Fibroblast of villous mesenchyme (primary cell): ENCODE results near the gene ANKRD11. TPM values are rescaled to one million over a fixed set of nuclear protein-coding genes. Genes with fewer than 3 reads are reported as not detected.

Experiments used
- DNase-seq: peaks from one replicate; pipeline ENCODE4 v3.0.0-alpha.2; 2010; ENCODE audit warnings: low read depth
- H3K4me3 ChIP-seq: 2 replicates; pipeline ENCODE4 v1.5.1; 2011; ENCODE audit warnings: low read depth, mild to moderate bottlenecking, low read length
- total RNA-seq: library from RNA; depleted of rRNA; stranded (reverse); fragments of >200 nt; gene quantifications from 2 replicates; pipeline ENCODE4 v1.2.3, GENCODE V29; 2012
- TF ChIP-seq, protein P1 (sequence below): IDR thresholded peaks from 2 replicates; pipeline ENCODE4 v1.5.1; 2012; ENCODE audit warnings: low read depth, mild to moderate bottlenecking, low read length; ENCODE audit not compliant: insufficient read depth

The ANKRD11 gene
- total RNA-seq, 1 donor, result 69.5 TPM

DNA sequence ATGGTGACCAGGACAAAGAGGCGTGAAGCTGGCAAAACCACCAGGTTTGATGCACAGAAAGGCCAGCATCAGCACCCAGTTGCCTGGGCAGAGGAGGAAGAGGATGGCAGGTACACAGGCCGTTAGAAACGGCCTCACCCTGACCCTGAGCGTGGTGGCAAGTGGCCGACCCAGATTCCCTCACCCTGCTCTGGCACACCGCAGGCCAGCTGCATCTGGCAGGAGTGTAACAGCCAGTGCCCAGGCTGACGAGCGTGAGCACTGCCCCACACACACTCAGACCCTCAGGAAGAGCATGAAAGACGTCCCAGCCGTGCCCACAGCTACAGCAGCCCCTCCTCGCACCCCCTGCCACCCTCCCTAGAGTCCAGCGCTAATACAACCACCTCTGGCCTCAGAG lies 82.0 kb downstream of the ANKRD11 start:
- TF ChIP-seq, protein P1, sequence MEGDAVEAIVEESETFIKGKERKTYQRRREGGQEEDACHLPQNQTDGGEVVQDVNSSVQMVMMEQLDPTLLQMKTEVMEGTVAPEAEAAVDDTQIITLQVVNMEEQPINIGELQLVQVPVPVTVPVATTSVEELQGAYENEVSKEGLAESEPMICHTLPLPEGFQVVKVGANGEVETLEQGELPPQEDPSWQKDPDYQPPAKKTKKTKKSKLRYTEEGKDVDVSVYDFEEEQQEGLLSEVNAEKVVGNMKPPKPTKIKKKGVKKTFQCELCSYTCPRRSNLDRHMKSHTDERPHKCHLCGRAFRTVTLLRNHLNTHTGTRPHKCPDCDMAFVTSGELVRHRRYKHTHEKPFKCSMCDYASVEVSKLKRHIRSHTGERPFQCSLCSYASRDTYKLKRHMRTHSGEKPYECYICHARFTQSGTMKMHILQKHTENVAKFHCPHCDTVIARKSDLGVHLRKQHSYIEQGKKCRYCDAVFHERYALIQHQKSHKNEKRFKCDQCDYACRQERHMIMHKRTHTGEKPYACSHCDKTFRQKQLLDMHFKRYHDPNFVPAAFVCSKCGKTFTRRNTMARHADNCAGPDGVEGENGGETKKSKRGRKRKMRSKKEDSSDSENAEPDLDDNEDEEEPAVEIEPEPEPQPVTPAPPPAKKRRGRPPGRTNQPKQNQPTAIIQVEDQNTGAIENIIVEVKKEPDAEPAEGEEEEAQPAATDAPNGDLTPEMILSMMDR, result no peak
- DNase-seq, result no peak
- H3K4me3 ChIP-seq, result no peak overlapping the region

DNA sequence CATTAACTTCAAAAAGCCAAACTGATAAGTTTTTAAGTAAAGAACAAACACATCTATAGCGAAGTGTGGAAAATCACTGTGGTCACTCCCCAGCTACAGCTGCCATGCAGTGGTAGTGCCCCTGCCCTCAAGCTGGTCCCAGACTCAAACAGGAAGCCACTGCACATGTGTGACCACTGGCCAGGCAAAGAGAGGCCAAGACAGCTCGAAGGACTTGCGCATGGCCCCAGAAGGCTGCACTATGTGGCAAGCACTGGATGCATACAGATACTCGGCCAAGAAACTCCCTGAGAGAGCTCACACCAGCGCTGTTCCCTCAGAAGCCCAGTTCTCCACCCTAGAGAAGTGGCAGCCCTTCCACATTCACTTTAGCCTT lies 82.4 kb downstream of the ANKRD11 start:
- no peak overlapping the region for H3K4me3 ChIP-seq
- no peak for DNase-seq
- TF ChIP-seq, protein P1, result no peak

DNA sequence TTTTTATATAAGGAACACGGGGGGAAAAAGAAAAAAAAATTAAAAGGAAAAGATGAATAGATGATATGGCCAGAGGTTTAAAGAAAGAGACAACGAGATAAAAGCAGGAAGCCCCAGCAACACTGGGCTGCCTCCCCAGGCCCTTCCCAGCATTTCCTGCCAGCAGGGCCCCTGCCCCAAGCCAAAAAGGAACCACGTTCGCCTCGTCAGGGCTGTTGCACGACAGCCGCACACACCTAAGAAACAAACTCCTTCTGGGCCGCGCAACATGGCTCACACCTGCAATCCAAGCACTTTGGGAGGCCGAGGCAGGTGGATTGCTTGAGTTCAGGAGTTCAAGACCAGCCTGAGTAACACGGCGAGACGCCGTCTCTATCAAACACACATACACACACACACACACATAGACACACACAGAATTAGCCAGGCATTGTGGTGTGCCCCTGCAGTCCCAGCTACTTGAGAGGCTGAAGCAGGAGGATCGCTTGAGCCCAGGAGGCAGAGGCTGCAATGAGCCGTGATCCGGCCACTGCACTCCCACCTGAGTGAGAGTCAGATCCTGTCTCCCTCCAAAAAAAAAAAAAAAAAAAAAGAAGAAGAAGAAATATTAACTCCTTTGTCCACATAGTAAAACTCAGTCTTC lies 83.0 kb downstream of the ANKRD11 start:
- TF ChIP-seq, protein P1, result no peak
- no peak overlapping the region for H3K4me3 ChIP-seq
- no peak for DNase-seq

DNA sequence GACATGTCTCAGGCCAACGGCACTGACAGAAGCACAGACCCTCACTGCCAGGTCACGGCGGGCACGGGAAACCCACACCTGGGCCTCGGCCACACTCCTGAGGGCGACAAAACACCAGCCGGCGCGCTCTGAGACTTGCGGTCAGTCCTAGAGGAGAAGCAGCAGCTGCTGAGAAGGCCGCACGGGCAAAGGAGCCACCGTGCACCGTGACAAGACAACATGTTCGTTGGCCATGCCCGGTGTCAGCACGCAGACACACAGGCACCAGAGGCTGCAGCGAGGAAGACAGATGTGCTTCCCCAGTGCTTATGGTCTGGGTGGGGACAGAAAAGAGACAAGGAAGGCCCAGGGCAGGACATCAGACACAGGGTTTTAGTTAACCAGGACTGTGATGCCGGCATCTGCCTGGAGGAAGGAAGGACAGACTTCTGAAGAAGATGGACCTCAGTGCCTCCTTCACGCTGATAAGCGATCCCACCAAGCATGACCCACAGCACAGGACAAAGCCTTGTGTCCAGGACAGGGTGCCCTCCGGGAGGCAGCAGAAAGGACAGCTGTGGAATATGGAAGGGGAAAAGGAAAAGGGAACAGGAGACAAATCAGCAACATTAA lies 84.0 kb downstream of the ANKRD11 start:
- DNase-seq, result no peak

DNA sequence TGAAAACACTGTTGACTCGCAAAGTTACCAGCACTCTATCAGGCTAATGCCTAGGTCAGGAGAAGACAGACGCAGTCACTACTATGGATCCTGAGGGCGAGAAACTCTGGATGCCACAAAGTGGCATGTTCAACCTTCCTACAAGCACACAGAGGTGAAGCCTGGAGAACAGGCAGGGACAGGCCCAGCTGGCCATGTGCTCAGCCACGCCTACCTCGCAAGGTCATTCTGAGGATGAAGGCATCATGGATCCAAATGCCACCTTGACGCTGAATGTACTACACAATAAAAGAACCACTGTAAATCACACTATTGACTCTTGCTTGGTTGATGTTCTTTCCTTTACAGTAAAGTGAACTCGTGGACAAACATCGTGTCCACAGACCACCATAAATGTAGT lies 85.8 kb downstream of the ANKRD11 start:
- H3K4me3 ChIP-seq, result no peak overlapping the region
- TF ChIP-seq, protein P1, result no peak
- DNase-seq, result no peak

More for the DNA sequence above, 84.0 kb downstream of the ANKRD11 start:
- TF ChIP-seq, protein P1, result no peak
- H3K4me3 ChIP-seq, result no peak overlapping the region

DNA sequence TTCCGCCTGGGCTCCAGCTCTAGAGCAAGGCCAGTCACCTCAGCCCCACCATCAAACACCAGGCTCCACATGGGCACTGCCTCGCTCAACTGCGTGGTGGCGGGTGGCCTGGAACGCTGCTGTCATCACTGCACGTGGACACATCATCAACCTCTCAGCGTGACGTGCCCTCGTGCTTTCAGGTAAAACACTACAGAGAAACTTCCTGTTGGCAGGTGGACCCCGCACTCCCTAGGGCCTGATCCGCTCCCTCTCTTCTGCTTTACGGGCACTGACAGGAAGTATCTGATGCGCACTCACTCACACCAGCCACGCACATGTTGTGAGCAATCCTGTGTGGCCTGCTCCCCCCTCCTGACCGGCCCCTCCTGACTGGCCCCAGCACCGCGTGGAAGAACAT lies 87.4 kb downstream of the ANKRD11 start:
- H3K4me3 ChIP-seq, result no peak overlapping the region
- DNase-seq, result no peak
- TF ChIP-seq, protein P1, result no peak
